SU-DHL-6 (cell line): Measurements from ENCODE around the gene PRPS2.

Experiments
- EZH2phosphoT487 ChIP-seq: fragments of 200-600 bp; sonication (generic), shearing (Covaris generic); conservative IDR thresholded peaks from 2 replicates; pipeline ENCODE4 v1.6.1; 2018; ENCODE audit warnings: mild to moderate bottlenecking, antibody characterized with exemption, low read length, moderate library complexity, mixed read lengths
- TF ChIP-seq, protein P1 (sequence below): fragments of 200-600 bp; sonication (generic); IDR thresholded peaks from one replicate; pipeline ENCODE4 v1.5.1; 2017; ENCODE audit warnings: antibody characterized with exemption, mild to moderate bottlenecking, low read length, moderate library complexity; ENCODE audit not compliant: insufficient read depth, poor library complexity, severe bottlenecking

DNA sequence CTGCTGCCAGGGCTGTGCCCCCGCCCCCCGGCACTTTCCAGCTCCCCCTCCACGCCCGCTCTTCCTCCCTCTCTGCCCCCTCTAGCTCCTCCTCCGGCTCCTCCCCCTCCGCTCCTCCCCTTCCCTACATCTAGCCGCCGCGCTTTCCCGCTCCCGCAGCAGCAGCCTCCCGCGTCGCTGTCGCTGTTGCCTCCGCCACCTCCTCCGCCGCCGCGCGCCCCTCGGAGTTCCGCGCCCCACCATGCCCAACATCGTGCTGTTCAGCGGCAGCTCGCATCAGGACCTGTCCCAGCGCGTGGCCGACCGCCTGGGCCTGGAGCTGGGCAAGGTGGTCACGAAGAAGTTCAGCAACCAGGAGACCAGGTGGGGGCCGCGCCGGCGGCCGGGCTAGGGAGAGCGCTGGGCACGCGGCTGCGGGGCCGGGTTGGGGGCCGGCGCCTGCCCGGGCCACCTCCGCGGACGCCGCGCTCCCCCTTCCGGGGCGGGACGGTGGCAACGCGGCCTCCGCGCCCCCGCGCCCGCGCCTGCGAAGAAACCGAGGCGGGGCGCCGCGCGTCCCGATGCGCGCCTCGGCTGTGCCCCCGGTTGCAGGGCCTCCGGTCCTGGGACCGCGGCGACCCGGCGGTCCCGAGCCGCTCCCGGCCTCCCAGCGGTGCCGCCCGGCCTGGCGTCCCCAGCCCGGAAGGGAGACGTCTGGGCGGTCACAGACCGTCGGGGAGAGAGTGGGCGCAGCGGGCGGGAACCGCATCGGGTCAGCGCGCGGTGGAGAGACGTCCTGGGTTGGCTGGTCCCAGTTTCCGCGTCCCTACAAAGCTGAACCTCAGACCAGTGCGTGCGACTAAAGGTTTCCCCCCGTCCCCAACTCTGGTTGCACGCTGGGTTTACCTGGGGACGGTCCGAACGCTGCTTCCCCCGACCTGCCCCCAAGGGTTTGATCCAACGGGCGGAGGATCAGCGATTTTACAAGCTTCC, at the start of gene PRPS2:
- TF ChIP-seq, protein P1, sequence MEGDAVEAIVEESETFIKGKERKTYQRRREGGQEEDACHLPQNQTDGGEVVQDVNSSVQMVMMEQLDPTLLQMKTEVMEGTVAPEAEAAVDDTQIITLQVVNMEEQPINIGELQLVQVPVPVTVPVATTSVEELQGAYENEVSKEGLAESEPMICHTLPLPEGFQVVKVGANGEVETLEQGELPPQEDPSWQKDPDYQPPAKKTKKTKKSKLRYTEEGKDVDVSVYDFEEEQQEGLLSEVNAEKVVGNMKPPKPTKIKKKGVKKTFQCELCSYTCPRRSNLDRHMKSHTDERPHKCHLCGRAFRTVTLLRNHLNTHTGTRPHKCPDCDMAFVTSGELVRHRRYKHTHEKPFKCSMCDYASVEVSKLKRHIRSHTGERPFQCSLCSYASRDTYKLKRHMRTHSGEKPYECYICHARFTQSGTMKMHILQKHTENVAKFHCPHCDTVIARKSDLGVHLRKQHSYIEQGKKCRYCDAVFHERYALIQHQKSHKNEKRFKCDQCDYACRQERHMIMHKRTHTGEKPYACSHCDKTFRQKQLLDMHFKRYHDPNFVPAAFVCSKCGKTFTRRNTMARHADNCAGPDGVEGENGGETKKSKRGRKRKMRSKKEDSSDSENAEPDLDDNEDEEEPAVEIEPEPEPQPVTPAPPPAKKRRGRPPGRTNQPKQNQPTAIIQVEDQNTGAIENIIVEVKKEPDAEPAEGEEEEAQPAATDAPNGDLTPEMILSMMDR, result no peak
- no peak for TF ChIP-seq EZH2phosphoT487
